GM23248 (cell line): ENCODE measurements around the gene LGALS8. TPM values are rescaled to one million over a fixed set of nuclear protein-coding genes. Genes with fewer than 3 reads are reported as not detected.

Experiments
- DNase-seq: peaks from one replicate; pipeline ENCODE4 v3.0.0-alpha.2; 2015
- H2AFZ ChIP-seq: fragments of 200-600 bp; sonication (generic); 2 replicates; pipeline ENCODE4 v1.6.1; 2016; ENCODE audit warnings: antibody characterized with exemption
- H3F3A ChIP-seq: fragments of 200-600 bp; sonication (generic); 2 replicates; pipeline ENCODE4 v1.6.1; 2016; ENCODE audit warnings: mild to moderate bottlenecking, antibody characterized with exemption, mixed run types; ENCODE audit not compliant: insufficient read depth
- H3K27ac ChIP-seq: fragments of 200-600 bp; sonication (generic); 2 replicates; pipeline ENCODE4 v1.5.1; 2016; ENCODE audit warnings: mild to moderate bottlenecking
- H3K27me3 ChIP-seq: fragments of 200-600 bp; sonication (generic); replicated peaks from 2 replicates; pipeline ENCODE4 v1.6.1; 2016; ENCODE audit warnings: mild to moderate bottlenecking; ENCODE audit not compliant: insufficient read depth
- H3K36me3 ChIP-seq: fragments of 200-600 bp; sonication (generic); 2 replicates; pipeline ENCODE4 v1.6.1; 2016; ENCODE audit warnings: low read depth, mild to moderate bottlenecking
- H3K4me1 ChIP-seq: fragments of 200-600 bp; sonication (generic); 2 replicates; pipeline ENCODE4 v1.6.1; 2016; ENCODE audit warnings: mild to moderate bottlenecking; ENCODE audit not compliant: insufficient read depth
- H3K4me2 ChIP-seq: fragments of 200-600 bp; sonication (generic); one replicate; pipeline ENCODE4 v1.6.1; 2016; ENCODE audit warnings: mild to moderate bottlenecking; ENCODE audit not compliant: unreplicated experiment
- H3K4me3 ChIP-seq: fragments of 200-600 bp; sonication (generic); 2 replicates; pipeline ENCODE4 v1.5.1; 2016; ENCODE audit warnings: mild to moderate bottlenecking
- H3K79me2 ChIP-seq: fragments of 200-600 bp; sonication (generic); 2 replicates; pipeline ENCODE4 v1.6.1; 2016; ENCODE audit warnings: mild to moderate bottlenecking; ENCODE audit not compliant: insufficient read depth
- H3K9ac ChIP-seq: fragments of 200-600 bp; sonication (generic); 2 replicates; pipeline ENCODE4 v1.6.1; 2016; ENCODE audit warnings: mild to moderate bottlenecking
- H3K9me2 ChIP-seq: fragments of 200-600 bp; sonication (generic); 2 replicates; pipeline ENCODE4 v1.6.1; 2016; ENCODE audit warnings: mixed run types, mild to moderate bottlenecking, moderate library complexity; ENCODE audit not compliant: insufficient read depth
- H3K9me3 ChIP-seq: fragments of 200-600 bp; sonication (generic); one replicate; pipeline ENCODE4 v1.6.1; 2017; ENCODE audit warnings: low read depth
- H4K20me1 ChIP-seq: fragments of 200-600 bp; sonication (generic); 2 replicates; pipeline ENCODE4 v1.6.0; 2016; ENCODE audit not compliant: insufficient read depth
- EZH2 ChIP-seq: fragments of 200-600 bp; sonication (generic); IDR thresholded peaks from 2 replicates; pipeline ENCODE4 v1.6.1; 2018; ENCODE audit warnings: antibody characterized with exemption, mild to moderate bottlenecking; ENCODE audit not compliant: insufficient read depth, poor library complexity, severe bottlenecking
- EZH2phosphoT487 ChIP-seq: fragments of 200-600 bp; sonication (generic); IDR thresholded peaks from 2 replicates; pipeline ENCODE4 v1.6.1; 2018; ENCODE audit warnings: antibody characterized with exemption, moderate library complexity, mild to moderate bottlenecking, low read depth; ENCODE audit not compliant: insufficient read depth
- WGBS, 2 experiments: methylation state at CpG; one replicate each; pipeline ENCODE4 v1.1.6; 2015 to 2017; ENCODE audit warnings: low lambda C conversion rate in 2 of 2, low coverage in 1 of 2; ENCODE audit errors: missing lambda C conversion rate in 2 of 2; 5-methylcytosine and 5-hydroxymethylcytosine counted together
- in situ Hi-C: fragments of 300-500 bp; cut with MboI; formaldehyde crosslinking; loops from 2 replicates; pipeline ENCODE4 v1.15.0; 2020
- polyA plus RNA-seq: library from polyadenylated mRNA; unstranded; fragments of >200 nt; fragmentation: Nextera tagmentation; extraction: Ambion mirVana; gene quantifications from 2 replicates; pipeline ENCODE4 v1.2.1, GENCODE V29; 2016
- total RNA-seq: library from RNA; depleted of rRNA; stranded (reverse); fragments of >200 nt; shearing (Covaris generic); gene quantifications from 2 replicates; pipeline ENCODE4 v1.2.3, GENCODE V29; 2014; rRNA removed

LGALS8 gene
- 62.1 and 68.6 TPM in 2 replicates for total RNA-seq
- 43.3 and 46.2 TPM in 2 replicates for polyA plus RNA-seq

- WGBS, 2 experiments = 1 to 2% methylated on average over 28 to 31 of the region's 35 CpGs
- peak within 1 kb of the TSS; percentile 88 for H3K9ac ChIP-seq
- in situ Hi-C loops = no loop called here
- no peaks in the 10 kb centered on the region for H3K27me3 ChIP-seq
- no peak for TF ChIP-seq EZH2phosphoT487
- TF ChIP-seq EZH2 = no peak
- H3K4me1 ChIP-seq = peaks cover 6% of the 10 kb centered on the region; the same call in 1 of the 2 replicates
- peak within 1 kb of the TSS; percentile 90 for H3K4me3 ChIP-seq
- H3K79me2 ChIP-seq = peaks cover 26% of the 10 kb centered on the region
- H3K27ac ChIP-seq = peak within 1 kb of the TSS; percentile 59
- peak; percentile 94 for DNase-seq
- peaks cover 9% of the 10 kb centered on the region for H3K36me3 ChIP-seq
- peaks cover 7% of the 10 kb centered on the region; the same call in 1 of the 2 replicates for H3F3A ChIP-seq
- H3K9me3 ChIP-seq = no peaks in the 10 kb centered on the region
- H4K20me1 ChIP-seq = no peaks in the 10 kb centered on the region
- no peaks in the 10 kb centered on the region for H3K9me2 ChIP-seq
- H3K4me2 ChIP-seq = peak within 1 kb of the TSS; percentile 78
- peak within 1 kb of the TSS; percentile 92 for H2AFZ ChIP-seq
Measured at GRCh38 chr1:236523704-236524141, at the start of gene LGALS8. TSS of gene LGALS8 (plus strand) at chr1:236523982. CDS start at chr1:236526071, 2,089 bp downstream.

- H3K4me2 ChIP-seq = no peak overlapping the region
- H3K27ac ChIP-seq = no peak overlapping the region
- 0 out of 2 replicates have a peak, but pooled peaks cover 5% of the 10 kb centered on the region for H3K27me3 ChIP-seq
- H3K4me1 ChIP-seq = no peaks in the 10 kb centered on the region
- 65 to 66% methylated on average over 5 of the region's 5 CpGs for WGBS, 2 experiments
- no peak for DNase-seq
- H4K20me1 ChIP-seq = no peaks in the 10 kb centered on the region
- H3K4me3 ChIP-seq = no peak overlapping the region
- H3K9me3 ChIP-seq = no peaks in the 10 kb centered on the region
- no peaks in the 10 kb centered on the region for H3K36me3 ChIP-seq
- no peaks in the 10 kb centered on the region for H3K9me2 ChIP-seq
- TF ChIP-seq EZH2 (no peak), EZH2phosphoT487 (no peak)
- H3F3A ChIP-seq = no peaks in the 10 kb centered on the region
- no peak overlapping the region for H2AFZ ChIP-seq
- in situ Hi-C loops = no loop called here
- no peak overlapping the region for H3K9ac ChIP-seq
- no peaks in the 10 kb centered on the region for H3K79me2 ChIP-seq
Measured at GRCh38 chr1:236476019-236476418, 47.8 kb upstream of the LGALS8 start.

GRCh38 chr1:236480758-236481436, 42.9 kb upstream of the LGALS8 start:
- TF ChIP-seq EZH2phosphoT487 (no peak), EZH2 (no peak)
- Histone ChIP-seq H3F3A (no peaks in the 10 kb centered on the region), H3K4me2 (no peak overlapping the region), H3K9me2 (no peaks in the 10 kb centered on the region), H3K4me1 (no peaks in the 10 kb centered on the region), H3K36me3 (no peaks in the 10 kb centered on the region), H3K9ac (no peak overlapping the region), H3K9me3 (no peaks in the 10 kb centered on the region), H3K4me3 (no peak overlapping the region), H2AFZ (no peak overlapping the region), H4K20me1 (no peaks in the 10 kb centered on the region), H3K27me3 (no peaks in the 10 kb centered on the region), H3K27ac (no peak overlapping the region), H3K79me2 (no peaks in the 10 kb centered on the region)
- in situ Hi-C loops = no loop called here
- DNase-seq = no peak
- WGBS, 2 experiments = 29 to 32% methylated on average over 5 of the region's 5 CpGs

GRCh38 chr1:236484310-236484971, 39.3 kb upstream of the LGALS8 start:
- DNase-seq = no peak
- Histone ChIP-seq H3K36me3 (no peaks in the 10 kb centered on the region), H3F3A (no peaks in the 10 kb centered on the region), H2AFZ (no peak overlapping the region), H3K9ac (no peak overlapping the region), H3K27ac (no peak overlapping the region), H3K4me1 (no peaks in the 10 kb centered on the region), H3K9me3 (no peaks in the 10 kb centered on the region), H3K79me2 (no peaks in the 10 kb centered on the region), H3K9me2 (no peaks in the 10 kb centered on the region), H3K4me3 (no peak overlapping the region), H4K20me1 (no peaks in the 10 kb centered on the region), H3K27me3 (no peaks in the 10 kb centered on the region), H3K4me2 (no peak overlapping the region)
- in situ Hi-C loops = no loop called here
- WGBS, 2 experiments = 79 to 82% methylated on average over 13 to 14 of the region's 14 CpGs
- TF ChIP-seq EZH2 = no peak
- no peak for TF ChIP-seq EZH2phosphoT487
